Left ventricle myocardium inferior (tissue), 1 donor: ENCODE results near the gene GGPS1. TPM values are rescaled to one million over a fixed set of nuclear protein-coding genes. Genes with fewer than 3 reads are reported as not detected.

ENCODE experiments used
- DNase-seq: peaks from one replicate; pipeline ENCODE4 v3.0.0-alpha.2; 2020
- H3K27ac ChIP-seq: fragments of 200-600 bp; replicated peaks from 2 replicates; pipeline ENCODE4 v1.8.0; 2021
- H3K27me3 ChIP-seq: fragments of 200-600 bp; 2 replicates; pipeline ENCODE4 v1.8.0; 2021; ENCODE audit warnings: low read depth
- H3K36me3 ChIP-seq: fragments of 200-600 bp; 2 replicates; pipeline ENCODE4 v1.8.0; 2021
- H3K4me1 ChIP-seq: fragments of 200-600 bp; 2 replicates; pipeline ENCODE4 v1.8.0; 2021
- H3K4me3 ChIP-seq: fragments of 200-600 bp; 2 replicates; pipeline ENCODE4 v1.8.0; 2021; ENCODE audit warnings: mild to moderate bottlenecking, moderate library complexity
- H3K9me3 ChIP-seq: fragments of 200-600 bp; replicated peaks from 2 replicates; pipeline ENCODE4 v1.8.0; 2021
- CTCF ChIP-seq: fragments of 200-600 bp; IDR thresholded peaks from 2 replicates; pipeline ENCODE4 v1.8.0; 2021; ENCODE audit warnings: antibody characterized with exemption, mild to moderate bottlenecking, borderline replicate concordance
- intact Hi-C: fragments of 100-400 bp; cut with micrococcal nuclease; formaldehyde crosslinking; loops from one replicate; pipeline ENCODE4 v1.11.0; 2022
- total RNA-seq: library from RNA; stranded (reverse); fragmentation: NEBNext Ultra II Directional; extraction: Animal tissue kit (Norgen Biotek cat#: 25700); gene quantifications from one replicate; pipeline ENCODE4 v1.2.1, GENCODE V29; 2021
- donor health status: DM: no; HTN: yes; CAD: no; lungs with severe emphysema.

GGPS1 gene
- total RNA-seq, 1 donor from 2014 or later, result 30.2 TPM

- Histone ChIP-seq H3K27me3 (no peaks in the 10 kb centered on the region), H3K4me3 (no peak overlapping the region), H3K36me3 (peaks cover 43% of the 10 kb centered on the region), H3K9me3 (no peaks in the 10 kb centered on the region), H3K27ac (no peak overlapping the region), H3K4me1 (peaks cover 33% of the 10 kb centered on the region)
- TF ChIP-seq CTCF, result no peak
- DNase-seq, result no peak
- intact Hi-C loops, result no loop called here
Measured at GRCh38 chr1:235339746-235340145, 11.4 kb downstream of the GGPS1 start.

- no peaks in the 10 kb centered on the region for H3K9me3 ChIP-seq
- no peak for DNase-seq
- H3K27ac ChIP-seq, result no peak overlapping the region
- no peak overlapping the region for H3K4me3 ChIP-seq
- H3K27me3 ChIP-seq, result no peaks in the 10 kb centered on the region
- intact Hi-C loops, result no loop called here
- peaks cover 30% of the 10 kb centered on the region for H3K4me1 ChIP-seq
- TF ChIP-seq CTCF, result no peak
- peaks cover 45% of the 10 kb centered on the region for H3K36me3 ChIP-seq
Measured at GRCh38 chr1:235341334-235341733, 13.0 kb downstream of the GGPS1 start.

DNA sequence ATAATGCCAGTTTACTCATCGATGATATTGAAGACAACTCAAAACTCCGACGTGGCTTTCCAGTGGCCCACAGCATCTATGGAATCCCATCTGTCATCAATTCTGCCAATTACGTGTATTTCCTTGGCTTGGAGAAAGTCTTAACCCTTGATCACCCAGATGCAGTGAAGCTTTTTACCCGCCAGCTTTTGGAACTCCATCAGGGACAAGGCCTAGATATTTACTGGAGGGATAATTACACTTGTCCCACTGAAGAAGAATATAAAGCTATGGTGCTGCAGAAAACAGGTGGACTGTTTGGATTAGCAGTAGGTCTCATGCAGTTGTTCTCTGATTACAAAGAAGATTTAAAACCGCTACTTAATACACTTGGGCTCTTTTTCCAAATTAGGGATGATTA lies 13.7 kb downstream of the GGPS1 start:
- H3K4me3 ChIP-seq, result no peak overlapping the region
- intact Hi-C loops, result no loop called here
- no peak overlapping the region for H3K27ac ChIP-seq
- TF ChIP-seq CTCF, result no peak
- H3K9me3 ChIP-seq, result no peaks in the 10 kb centered on the region
- no peaks in the 10 kb centered on the region for H3K27me3 ChIP-seq
- peaks cover 23% of the 10 kb centered on the region for H3K4me1 ChIP-seq
- no peak for DNase-seq
- peaks cover 47% of the 10 kb centered on the region for H3K36me3 ChIP-seq

GRCh38 chr1:235342471-235342870 lies 14.1 kb downstream of the GGPS1 start:
- TF ChIP-seq CTCF, result no peak
- peaks cover 18% of the 10 kb centered on the region for H3K4me1 ChIP-seq
- H3K27ac ChIP-seq, result no peak overlapping the region
- intact Hi-C loops, result no loop called here
- H3K36me3 ChIP-seq, result peaks cover 46% of the 10 kb centered on the region
- H3K27me3 ChIP-seq, result no peaks in the 10 kb centered on the region
- no peak overlapping the region for H3K4me3 ChIP-seq
- no peaks in the 10 kb centered on the region for H3K9me3 ChIP-seq
- no peak for DNase-seq

- H3K4me3 ChIP-seq, result no peak overlapping the region
- no peak for DNase-seq
- no peaks in the 10 kb centered on the region for H3K27me3 ChIP-seq
- H3K4me1 ChIP-seq, result peaks cover 12% of the 10 kb centered on the region
- TF ChIP-seq CTCF, result no peak
- no peak overlapping the region for H3K27ac ChIP-seq
- H3K36me3 ChIP-seq, result peaks cover 33% of the 10 kb centered on the region
- no peaks in the 10 kb centered on the region for H3K9me3 ChIP-seq
- intact Hi-C loops, result no loop called here
Measured at GRCh38 chr1:235343726-235344125, 15.4 kb downstream of the GGPS1 start.

DNA sequence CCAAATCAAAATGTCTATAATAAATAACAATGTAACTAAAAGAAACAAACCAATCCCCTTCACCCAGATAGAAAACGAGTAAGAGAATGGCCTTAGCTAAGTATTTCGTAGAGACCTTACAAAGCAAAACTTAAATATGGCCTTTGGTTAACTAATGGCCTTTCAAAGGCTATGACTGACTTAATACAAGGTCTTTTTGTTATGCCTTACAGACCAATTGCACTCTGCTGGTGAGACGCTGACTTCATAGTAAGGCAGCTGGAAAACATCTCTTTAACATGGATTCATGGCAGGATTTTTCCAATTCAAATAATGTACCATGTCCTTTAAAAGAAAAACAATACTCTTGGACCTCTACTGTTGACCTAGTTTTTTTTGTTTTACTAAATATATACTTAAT lies 23.1 kb downstream of the GGPS1 start:
- no peaks in the 10 kb centered on the region for H3K27me3 ChIP-seq
- H3K4me3 ChIP-seq, result no peak overlapping the region
- intact Hi-C loops, result no loop called here
- DNase-seq, result no peak
- no peak overlapping the region for H3K27ac ChIP-seq
- TF ChIP-seq CTCF, result no peak
- no peaks in the 10 kb centered on the region for H3K9me3 ChIP-seq
- H3K36me3 ChIP-seq, result peaks cover 3% of the 10 kb centered on the region
- H3K4me1 ChIP-seq, result no peaks in the 10 kb centered on the region
